Islet of Langerhans (tissue), 1 donor: Measurements from ENCODE around the gene GK.
"Not testable (repeated sequence)": the region's sequence is repeated elsewhere in the genome, so short reads cannot be mapped to it uniquely, and the experiment has no call there.

Experiments used
- FAIRE-seq: peaks from one replicate; lab custom pipeline; 2011; peaks lifted over from hg19 to GRCh38; lab: Jason Lieb, UNC

The GK gene

DNA sequence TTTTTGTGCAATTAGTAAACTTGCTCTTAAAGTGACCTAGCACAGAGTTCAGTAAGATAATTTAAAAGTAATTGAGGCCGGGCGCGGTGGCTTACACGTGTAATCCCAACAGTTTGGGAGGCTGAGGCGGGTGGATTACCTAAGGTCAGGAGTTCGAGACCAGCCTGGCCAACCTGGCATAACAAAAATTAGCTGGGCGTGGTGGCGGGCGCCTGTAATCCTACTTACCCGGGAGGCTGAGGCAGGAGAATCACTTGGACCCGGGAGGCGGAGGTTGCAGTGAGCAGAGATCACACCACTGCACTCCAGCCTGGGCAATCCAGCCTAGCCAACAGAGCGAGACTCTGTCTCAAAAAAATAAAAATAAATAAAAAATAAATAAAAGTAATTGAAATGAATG lies 1.2 kb downstream of the GK start:
- FAIRE-seq, result not testable (repeated sequence)

DNA sequence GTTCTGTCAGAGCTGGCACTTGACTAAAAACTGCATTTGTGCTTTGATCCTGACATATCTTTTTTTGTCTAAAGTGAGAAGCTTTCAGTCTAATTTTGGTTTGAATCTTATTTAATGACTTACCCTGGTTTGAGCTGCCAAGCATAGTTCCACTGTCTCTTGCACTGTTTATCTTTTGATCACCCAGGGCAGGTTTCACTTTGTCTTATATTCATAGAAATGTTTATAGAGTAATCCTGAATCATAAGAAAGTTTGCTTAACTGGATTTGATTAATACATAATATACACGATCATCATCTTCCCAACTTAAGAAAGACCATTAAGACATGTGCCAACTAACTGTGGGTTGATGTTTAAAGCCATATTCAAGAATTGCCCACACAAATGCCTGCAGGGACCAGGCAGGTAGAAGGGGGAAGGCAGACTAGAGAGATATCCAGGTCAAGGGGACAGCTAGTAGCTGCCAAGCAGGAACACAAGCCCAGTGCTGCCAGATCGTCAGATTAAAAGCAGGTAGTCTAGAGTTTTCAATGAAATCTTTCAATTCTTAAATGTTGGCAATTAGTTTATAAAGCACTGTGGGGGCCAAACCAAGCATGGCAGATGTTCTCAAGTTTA lies 1.9 kb downstream of the GK start:
- FAIRE-seq, result no peak

DNA sequence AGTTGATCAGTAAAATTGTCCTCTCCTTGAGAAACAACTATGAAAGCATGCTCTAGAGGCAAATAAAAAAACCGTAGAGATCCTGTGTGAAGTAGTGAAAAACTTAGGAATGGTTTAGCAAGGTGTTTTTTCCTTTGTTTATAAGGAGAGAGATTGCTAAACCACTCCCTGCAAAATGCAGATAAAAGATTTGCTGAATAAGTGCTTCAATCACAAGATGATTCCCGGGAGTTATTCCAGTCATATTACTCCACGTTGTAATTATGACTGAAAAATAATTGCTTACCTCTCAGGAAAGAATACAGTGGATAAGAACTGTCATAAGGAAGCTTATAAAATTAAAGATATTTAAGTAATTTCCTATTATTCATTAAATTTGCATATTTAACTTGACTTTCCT lies 2.8 kb downstream of the GK start:
- no peak for FAIRE-seq

DNA sequence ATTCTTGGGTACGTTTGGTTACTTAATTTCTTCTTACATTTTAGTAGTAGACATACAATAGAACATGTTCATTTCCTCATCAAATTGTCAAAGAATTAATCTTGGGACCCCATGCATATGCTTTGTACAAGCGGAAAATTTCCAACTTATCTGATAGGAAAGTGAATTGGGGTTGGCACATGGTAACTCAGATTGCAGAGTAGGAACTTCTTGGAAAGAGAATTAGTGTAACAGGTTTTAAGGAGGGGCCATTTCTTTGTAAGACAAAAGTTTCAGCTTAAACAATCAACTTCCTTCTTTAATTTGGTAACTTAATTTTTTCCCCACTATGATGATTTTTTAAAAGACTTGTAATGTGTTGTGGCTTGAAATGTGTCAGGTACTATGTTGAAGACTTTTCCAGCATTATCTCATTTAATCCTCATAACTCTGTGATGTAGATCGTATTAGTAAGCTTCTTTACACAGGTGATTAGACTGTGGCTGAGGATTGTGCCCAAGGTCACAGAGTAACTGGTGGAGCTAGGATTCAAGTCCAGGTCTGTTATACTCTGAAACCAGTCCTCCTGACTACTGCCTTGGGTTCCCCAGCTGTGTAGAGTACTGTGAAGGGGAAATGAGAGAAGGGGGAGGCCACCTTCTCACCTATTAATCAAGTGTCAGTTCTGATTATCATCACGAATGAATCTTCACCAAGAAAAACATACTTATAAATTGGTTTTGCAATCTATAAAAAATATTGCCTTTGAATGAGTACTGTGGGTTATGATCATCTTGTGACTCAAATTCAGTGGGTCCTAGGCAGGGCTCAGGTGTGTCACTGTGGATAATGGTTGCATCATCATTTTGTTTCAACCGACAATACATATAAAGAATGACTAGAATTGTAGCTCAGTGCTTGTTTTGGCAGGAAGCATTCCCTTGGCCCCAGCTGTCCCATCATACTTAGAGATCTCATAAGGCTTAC lies 4.3 kb downstream of the GK start:
- no peak for FAIRE-seq

DNA sequence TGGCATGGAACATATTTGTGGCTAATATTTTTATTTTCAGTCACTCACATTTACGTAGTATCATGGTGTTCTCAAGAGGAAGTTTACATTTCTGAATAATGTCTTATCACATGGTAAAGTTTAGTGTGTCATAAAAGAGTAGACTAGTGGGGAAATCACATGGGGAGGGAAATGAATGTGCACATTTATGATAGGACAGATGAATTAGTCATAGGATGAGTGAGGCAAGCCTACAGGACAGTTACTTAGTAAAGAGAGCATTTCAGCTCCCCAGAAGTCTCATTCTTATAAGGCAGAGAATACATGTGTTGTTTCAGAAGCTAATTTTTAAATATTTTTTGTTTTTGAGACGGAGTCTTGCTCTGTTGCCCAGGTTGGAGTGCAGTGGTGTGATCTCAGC lies 6.2 kb downstream of the GK start:
- no peak for FAIRE-seq

DNA sequence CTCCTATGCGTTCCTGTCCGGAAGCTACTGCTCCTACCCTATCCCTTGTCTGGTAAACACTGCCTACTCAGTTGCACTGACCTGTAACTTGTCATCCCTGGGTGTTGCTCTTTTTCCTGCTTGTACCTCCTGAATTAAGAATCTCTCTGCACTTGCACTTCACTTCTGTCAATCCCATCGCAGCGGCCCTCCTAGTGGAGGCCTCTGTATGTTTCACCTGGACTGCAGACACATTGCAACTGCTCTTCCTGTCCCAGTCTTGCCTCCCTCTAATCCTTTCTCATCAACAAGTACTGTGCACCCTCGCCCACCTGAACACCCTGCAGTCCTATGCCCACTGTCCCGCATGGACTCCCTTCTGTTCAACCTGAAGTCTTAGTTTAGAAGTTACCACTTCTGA lies 8.0 kb downstream of the GK start:
- no peak for FAIRE-seq

DNA sequence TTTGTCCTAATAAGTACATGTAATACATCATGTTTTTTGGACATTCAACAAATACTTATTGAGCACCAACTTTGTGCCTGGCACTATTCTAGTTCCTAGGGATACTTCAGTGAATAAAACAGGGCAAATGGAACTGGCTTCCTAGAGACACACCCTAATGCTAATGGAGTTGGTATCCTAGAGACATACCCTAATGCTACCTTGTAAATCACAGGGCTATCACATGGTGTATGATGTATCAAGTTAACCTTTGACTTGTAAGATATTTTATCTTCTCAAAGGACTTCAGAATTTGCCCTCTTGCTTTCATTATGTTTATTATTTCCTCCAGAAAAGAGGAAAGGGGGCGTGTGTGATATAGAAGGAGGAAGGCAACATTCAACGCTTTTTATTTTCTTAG lies 10.1 kb downstream of the GK start:
- FAIRE-seq, result no peak

DNA sequence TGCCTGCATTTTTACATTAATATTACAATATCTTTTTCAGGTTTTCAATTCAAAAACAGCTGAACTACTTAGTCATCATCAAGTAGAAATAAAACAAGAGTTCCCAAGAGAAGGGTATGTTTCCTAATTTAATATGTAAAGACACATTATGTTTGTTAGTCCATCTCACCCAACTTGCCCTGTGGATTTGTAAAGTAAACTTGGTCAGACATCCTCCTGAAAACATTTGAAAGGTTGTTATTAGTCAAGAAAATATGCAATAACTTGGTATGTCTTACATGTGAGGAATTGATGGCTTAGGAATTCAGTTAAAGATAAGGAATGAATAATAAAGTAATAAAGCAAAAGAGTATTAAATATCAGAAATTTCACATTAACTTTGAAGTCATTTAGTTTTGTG lies 12.2 kb downstream of the GK start:
- peak; percentile 69 for FAIRE-seq

DNA sequence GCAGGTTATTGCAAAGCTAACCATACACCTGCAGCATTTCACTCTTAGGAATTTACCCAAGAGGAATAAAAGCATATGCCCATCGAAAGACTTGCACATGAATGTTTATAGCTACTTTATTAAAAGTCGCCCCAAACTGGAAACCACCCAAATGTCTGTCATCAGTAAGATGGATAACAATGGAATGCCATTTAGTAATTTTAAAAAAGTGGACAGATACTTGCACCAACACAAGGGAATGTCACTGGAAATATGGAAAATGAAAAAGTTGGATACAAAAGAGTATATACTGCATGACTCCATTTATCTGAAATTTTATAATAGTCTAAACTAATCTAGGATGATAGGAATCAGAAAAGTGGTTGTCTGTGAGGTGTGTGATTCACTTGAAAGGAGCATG lies 12.9 kb downstream of the GK start:
- FAIRE-seq, result no peak

DNA sequence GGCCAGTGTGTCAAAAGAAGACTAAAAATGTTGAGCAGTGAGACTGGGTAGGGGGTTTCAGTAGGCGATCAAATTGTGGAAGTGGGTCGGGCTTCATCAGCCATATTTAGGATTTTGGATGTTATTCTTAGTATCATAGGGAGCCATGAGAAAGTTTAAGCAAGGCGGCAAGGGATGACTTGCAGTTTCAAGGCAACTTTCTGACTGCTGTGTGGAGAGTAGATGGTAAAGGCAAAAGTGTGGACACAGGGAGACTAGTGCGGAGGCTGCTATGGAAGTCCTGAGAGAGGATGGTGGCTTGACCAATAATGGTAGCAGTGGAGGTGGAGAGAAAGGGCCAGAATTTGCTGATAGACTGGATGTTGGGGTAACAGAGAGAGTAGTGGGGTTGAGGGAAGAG lies 15.4 kb downstream of the GK start:
- FAIRE-seq, result no peak

DNA sequence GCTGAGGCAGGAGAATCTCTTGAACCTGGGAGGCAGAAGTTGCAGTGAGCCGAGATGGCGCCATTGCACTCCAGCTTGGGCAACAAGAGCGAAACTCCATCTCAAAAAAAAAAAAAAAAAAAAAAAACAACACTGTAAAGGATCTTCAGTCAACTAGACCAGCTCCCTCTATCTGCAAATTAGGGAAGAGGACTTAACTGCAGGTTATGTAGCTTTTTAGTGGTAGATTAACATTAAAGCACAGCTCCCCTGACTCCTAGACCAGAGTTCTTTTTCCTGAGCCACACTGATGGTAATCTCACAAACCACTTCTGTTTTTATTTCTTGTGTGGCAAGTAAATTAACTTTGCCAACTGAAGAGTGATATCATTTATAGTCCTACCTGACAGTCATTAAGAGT lies 18.0 kb downstream of the GK start:
- not testable (repeated sequence) for FAIRE-seq

DNA sequence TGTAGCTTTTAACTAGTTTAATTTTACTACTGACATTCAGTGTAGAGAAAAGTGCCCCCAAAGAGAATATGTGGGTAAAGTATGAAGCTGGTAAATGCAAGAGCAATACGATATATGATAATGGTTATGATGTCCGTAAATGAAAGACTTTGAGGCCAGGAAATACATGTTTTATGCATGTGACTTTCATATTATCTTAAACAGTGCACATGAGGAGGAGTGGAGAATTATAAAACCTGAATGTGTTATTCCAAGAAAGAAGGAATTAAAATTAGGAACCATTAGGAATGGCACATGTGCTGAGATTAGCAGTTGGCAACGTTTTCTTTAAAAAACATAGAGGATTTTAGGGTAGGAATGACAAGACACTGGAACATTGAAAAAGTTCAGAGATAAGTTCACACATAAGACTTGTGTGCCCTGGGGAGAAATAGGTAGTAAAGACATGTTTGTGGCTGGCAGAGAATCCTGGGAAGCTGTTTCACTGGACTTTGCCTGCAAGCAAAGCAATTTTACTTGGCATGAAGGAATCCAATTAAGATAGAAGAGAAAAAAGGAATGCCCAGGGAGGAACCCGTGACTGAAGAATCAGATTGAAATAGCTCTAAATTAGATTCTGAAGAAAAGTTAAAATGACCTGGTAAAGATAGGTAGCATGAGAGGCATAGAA lies 20.0 kb downstream of the GK start:
- FAIRE-seq, result no peak

DNA sequence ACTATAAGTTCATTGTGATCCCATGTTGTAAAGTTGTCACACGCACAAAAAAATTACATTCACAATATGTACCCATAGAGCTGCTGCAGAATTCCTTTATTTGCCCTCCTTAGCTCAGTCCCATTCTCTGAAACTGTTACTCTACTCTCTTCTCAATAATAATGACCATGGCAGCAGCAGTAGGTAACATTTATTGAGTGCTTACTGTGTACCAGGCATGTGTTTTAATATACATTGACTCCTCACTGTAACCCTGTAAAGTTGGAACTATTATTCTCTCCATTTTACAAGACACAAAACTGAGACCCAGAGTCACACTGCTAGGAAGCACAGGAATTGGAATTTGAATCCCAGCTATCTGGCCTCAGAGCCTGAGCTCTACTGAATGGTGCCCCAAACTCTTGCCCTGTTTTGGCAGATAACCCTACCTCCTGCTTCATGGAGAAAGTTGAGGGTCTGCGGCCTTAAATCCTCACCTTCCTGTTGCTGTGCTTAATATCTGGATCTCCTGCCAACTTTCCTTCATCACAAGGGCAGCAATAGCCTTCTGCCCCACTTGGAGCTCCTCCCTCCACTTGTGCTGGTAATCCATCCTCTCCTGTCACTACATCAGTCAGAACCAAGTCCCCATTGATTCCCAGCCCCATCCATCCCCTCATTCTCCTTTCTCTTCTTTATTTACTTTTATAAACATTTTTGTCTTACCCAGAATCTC lies 20.8 kb downstream of the GK start:
- FAIRE-seq, result no peak

DNA sequence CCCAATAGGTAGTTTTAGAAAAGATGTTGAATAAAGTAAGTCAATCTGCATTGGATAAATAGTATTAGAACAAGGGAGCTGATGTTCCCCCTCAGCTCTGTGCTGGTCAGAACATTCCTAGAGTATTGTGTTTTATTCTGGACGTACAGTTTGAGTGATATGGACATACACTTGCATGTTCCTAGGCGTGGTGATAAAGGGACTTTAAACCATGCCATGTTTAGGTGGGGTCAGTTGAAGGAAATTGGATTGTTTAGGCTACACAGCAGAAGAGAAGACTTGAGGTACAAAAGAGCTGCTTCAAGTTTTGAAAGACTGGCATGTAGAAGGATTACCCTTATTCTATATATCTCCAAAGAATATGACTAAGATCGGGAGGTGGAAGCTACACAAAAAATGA lies 21.6 kb downstream of the GK start:
- no peak for FAIRE-seq

DNA sequence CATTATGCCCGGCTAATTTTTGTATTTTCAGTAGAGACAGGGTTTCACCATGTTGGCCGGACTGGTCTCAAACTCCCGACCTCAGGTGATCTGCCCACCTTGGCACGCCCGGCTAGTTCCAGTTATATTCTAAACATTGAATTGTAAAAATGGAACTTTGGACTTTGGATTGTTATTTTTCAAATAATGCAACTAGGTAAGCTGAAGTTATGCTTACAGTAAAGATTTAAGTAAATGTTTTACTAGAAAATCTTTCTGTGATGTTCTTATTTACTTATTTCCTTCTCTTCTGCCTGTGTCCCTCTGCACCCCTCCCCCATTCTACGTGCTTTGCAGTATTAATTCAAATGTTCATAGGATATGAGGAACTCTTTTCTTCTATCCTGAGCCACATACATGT lies 26.1 kb downstream of the GK start:
- FAIRE-seq, result no peak

DNA sequence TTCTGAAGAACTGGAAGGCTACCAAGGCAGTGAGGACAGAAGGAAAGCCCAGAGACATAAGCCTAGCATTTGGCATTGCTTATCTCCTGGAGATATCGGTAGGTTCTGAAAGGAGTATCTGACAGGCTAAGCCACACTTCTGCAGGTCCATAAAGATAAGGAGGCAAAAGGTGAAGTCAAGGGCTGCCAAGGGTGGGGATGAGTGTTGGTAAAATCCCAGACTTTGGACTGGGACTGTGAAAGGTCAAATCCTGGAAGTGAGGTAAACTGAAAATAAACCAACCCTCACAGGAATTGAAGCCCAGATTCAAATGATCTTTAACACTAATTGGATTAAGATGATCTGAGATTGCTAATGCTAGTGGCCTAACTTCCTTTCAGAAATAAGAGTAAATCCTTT lies 27.4 kb downstream of the GK start:
- FAIRE-seq, result no peak

DNA sequence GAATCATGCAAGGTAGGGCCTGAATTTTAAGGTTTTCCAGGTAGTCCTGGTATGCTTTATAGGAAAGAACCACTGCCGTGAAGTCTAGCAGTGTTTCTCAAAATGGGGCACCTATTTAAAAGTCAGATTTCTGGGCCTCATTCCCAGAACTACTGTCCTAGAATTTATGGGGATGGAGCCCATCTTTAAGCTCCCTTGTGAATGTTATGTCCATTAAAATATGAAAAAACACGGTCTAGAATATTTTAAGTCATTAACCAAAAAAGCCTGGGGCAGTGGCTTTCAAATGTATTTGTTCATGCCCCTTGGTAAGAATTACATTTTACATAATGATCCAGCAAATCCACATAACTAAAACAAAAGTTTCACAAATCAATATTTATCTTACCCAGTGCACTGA lies 35.4 kb downstream of the GK start:
- no peak for FAIRE-seq

DNA sequence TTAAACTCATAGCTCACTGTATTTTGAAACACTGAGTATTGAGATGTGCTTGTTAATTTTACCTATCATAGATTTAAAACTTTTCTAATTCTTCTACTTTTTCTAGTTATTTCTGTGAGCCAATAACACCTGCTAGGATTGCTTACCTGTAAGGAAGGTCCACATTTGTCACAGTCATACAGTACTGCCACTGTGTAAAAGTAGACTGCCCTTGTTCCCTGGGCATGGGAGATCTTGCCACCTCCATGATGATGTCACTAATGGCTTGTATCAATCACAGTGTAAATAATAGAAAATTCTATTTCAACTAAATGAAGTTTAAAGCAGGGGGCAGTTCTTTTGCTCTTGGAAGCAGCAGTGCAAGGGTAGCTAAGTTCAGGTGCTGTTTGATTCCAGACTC lies 35.9 kb downstream of the GK start:
- FAIRE-seq, result no peak

DNA sequence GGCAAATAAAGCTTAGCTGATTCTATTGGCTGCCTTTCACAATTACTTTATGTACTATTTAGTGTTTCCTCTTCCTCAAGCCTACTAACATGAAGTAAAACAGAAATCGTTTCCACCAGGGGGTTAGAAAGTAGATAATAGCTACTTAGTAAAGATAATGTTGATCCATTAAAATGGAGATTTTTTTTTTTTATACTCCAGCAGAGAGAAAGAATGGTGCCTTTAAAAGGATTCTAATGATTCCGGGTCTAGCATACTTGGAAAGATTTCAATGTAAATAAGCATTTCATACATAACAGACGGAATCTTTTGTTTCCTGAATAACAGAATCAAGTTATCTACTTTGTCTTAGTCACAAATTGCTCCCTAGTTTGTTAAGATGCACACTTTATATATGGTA lies 37.1 kb downstream of the GK start:
- FAIRE-seq, result no peak

DNA sequence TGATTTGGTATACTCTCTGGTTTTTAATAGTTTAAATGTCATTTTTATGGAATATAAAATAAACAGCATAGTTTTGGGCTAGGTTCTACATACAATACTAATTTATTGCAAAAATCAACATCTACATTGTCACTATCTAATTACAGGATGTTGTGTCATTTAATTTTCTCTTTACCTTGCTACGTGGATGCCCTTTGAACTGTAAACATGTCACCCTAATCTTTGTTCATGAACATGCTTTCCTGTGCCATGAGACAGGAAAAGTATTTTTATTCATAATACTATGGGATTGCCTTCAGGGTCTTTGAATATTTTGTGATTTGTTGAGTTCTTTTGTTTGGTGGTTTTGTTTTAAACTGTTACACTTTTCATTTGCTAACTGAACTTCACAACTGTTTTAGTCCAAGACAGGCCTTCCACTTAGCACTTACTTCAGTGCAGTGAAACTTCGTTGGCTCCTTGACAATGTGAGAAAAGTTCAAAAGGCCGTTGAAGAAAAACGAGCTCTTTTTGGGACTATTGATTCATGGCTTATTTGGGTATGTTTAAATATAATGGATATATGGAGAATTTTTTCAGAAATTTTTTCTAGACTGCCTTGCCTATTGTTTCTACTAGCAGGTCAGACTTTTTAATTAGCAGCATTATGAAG lies 40.9 kb downstream of the GK start:
- no peak for FAIRE-seq

DNA sequence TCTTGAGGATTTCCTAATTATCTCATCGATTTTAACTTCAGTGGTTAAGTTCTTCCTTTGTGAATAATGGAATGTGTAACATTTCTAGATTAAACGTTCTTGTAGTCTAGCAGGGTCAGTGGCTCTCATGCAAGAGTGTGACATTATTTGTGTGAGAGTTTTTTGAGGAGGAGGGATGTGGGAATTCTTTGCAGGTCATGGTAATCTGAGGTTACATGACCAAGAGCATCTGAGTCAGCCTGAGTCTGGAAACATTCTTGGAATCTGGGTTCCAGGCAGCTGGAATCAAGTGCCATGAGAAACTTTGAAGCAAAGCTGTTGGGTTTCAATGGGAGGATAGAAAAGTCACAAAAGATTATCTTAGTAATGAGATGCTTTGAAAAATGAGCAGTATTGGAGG lies 49.5 kb downstream of the GK start:
- FAIRE-seq, result no peak

DNA sequence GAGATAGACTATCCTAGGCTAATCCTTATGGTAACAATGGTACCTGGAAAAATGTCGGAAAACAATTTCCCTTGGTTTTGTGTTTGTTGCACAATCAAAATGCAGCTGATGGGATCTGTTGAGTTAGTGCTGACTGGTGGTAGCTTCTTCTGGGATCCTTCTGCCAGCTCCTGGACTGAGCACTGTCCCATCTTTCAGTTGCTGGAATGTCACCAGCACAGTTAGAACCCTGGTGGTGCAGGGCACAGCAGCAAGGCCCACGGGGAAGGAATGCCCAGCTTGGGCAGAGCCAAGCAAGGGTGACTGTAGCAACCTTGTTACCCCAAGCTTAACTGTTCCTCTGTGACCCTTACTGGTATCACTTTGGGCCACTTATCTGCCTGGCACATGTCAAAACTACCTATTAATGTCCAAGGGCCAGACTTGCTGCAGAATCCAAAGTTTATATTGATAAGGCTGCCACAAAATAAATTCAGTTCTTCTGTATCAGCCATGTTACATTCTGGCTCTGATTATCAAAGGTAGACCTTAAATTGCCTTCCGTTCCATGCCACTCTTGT lies 53.1 kb downstream of the GK start:
- FAIRE-seq, result no peak
